K562 (cell line): ENCODE data around the gene NPDC1. TPM values are rescaled to one million over a fixed set of nuclear protein-coding genes. Genes with fewer than 3 reads are reported as not detected.
A peak's percentile ranks its signal among the peaks of the same experiment; 100 is the strongest.

Experiments
- BACH1 ChIP-seq: fragments of 200-800 bp; sonication (Bioruptor generic); IDR thresholded peaks from 2 replicates; pipeline ENCODE4 v1.6.1; 2016; ENCODE audit warnings: missing genetic modification characterization, missing compliant biosample characterization
- DMBX1 ChIP-seq: fragments of 250-450 bp; sonication (Bioruptor Pico); IDR thresholded peaks from 2 replicates; pipeline ENCODE4 v1.8.0; 2022; ENCODE audit warnings: inconsistent platforms, mild to moderate bottlenecking, moderate library complexity, borderline replicate concordance
- EHMT2 ChIP-seq: fragments of 450-650 bp; IDR thresholded peaks from 2 replicates; pipeline ENCODE4 v1.6.1; 2018; ENCODE audit warnings: antibody characterized with exemption
- HDAC8 ChIP-seq: fragments of 450-650 bp; IDR thresholded peaks from 2 replicates; pipeline ENCODE4 v1.6.1; 2016; ENCODE audit warnings: mild to moderate bottlenecking, missing genetic modification characterization, moderate library complexity, missing compliant biosample characterization
- PHB ChIP-seq: fragments of 250-450 bp; sonication (Bioruptor Pico); IDR thresholded peaks from 2 replicates; pipeline ENCODE4 v1.5.0; 2021
- POLR2A ChIP-seq: fragments of 450-650 bp; conservative IDR thresholded peaks from 2 replicates; pipeline ENCODE4 v1.6.1; 2016
- POLR2H ChIP-seq: IDR thresholded peaks from 2 replicates; pipeline ENCODE4 v1.6.1; 2016; ENCODE audit warnings: missing genetic modification characterization, low read depth, mild to moderate bottlenecking, control low read depth, missing compliant biosample characterization, moderate library complexity
- RBFOX2 ChIP-seq: fragments of 200-400 bp; formaldehyde crosslinking; IDR thresholded peaks from 2 replicates; pipeline ENCODE4 v1.6.1; 2017; ENCODE audit warnings: low read depth, mild to moderate bottlenecking, low read length, moderate library complexity
- RBM25 ChIP-seq: fragments of 200-400 bp; formaldehyde crosslinking; IDR thresholded peaks from 2 replicates; pipeline ENCODE4 v1.6.1; 2018; ENCODE audit warnings: low read length, low read depth, moderate library complexity; ENCODE audit not compliant: severe bottlenecking
- REST ChIP-seq, 2 experiments: fragments of 450-650 bp; formaldehyde crosslinking in 1 of 2; IDR thresholded peaks; 2 replicates each; pipeline versions ENCODE4 v1.4.0 to v1.6.1; 2014 to 2020; ENCODE audit warnings: mild to moderate bottlenecking in 2 of 2, borderline replicate concordance in 1 of 2, low read depth in 1 of 2
- SMAD1 ChIP-seq: fragments of 150-350 bp; IDR thresholded peaks from 2 replicates; pipeline ENCODE4 v1.6.1; 2014; ENCODE audit warnings: low read length, low read depth; ENCODE audit not compliant: partially characterized antibody
- SNAPC5 ChIP-seq: fragments of 250-450 bp; sonication (Bioruptor Pico); IDR thresholded peaks from 2 replicates; pipeline ENCODE4 v1.8.0; 2021; ENCODE audit warnings: moderate library complexity, mild to moderate bottlenecking, inconsistent platforms
- SP1 ChIP-seq: sonication (generic); formaldehyde crosslinking; IDR thresholded peaks from 2 replicates; pipeline ENCODE4 v1.8.1; 2022; ENCODE audit warnings: mild to moderate bottlenecking, missing genetic modification reagents
- SP2 ChIP-seq: IDR thresholded peaks from 2 replicates; pipeline ENCODE4 v1.6.1; 2011; ENCODE audit warnings: mild to moderate bottlenecking, low read depth, low read length, moderate library complexity; ENCODE audit not compliant: poor library complexity, severe bottlenecking; ENCODE audit errors: extremely low read depth
- SUPT5H ChIP-seq: fragments of 450-650 bp; IDR thresholded peaks from 2 replicates; pipeline ENCODE4 v1.6.1; 2016
- TBP ChIP-seq: optimal IDR thresholded peaks from 2 replicates; pipeline ENCODE3; 2011; ENCODE audit warnings: low read depth, low read length, improper control_type of control experiment
- ZNF133 ChIP-seq: fragments of 250-450 bp; sonication (Bioruptor Pico); IDR thresholded peaks from 2 replicates; pipeline ENCODE4 v1.4.0; 2020; ENCODE audit warnings: mild to moderate bottlenecking
- ZNF217 ChIP-seq: sonication (generic); formaldehyde crosslinking; IDR thresholded peaks from 2 replicates; pipeline ENCODE4 v1.8.0; 2022; ENCODE audit warnings: mild to moderate bottlenecking, missing genetic modification reagents
- ZNF444 ChIP-seq: fragments of 250-450 bp; sonication (Bioruptor Pico); IDR thresholded peaks from 2 replicates; pipeline ENCODE4 v1.4.0; 2020; ENCODE audit warnings: mild to moderate bottlenecking, moderate library complexity
- polyA plus RNA-seq, 8 experiments: library from polyadenylated mRNA; depleted of rRNA in 4 of 8; stranded (reverse) in 5 of 8; unstranded in 3 of 8; fragments of >200 nt; fragmentation: Nextera tagmentation in 2 of 8; fragmentation: Illumina TruSeq in 1 of 8; extraction: Ambion mirVana in 2 of 8; extraction: Trizol in 1 of 8; gene quantifications; 2 replicates each; pipeline versions ENCODE4 v1.2.1 to v1.2.3, GENCODE V29; 2011 to 2014; ENCODE audit warnings: inconsistent platforms in 1 of 8, missing spikeins in 1 of 8
- total RNA-seq, 7 experiments: library from RNA; depleted of rRNA in 6 of 7; stranded (reverse); fragments of >200 nt in 6 of 7; fragmentation: Illumina TruSeq in 2 of 7; extraction: Trizol in 2 of 7; gene quantifications; 2 replicates each; pipeline versions ENCODE4 v1.2.1 to v1.2.3, GENCODE V29; 2011 to 2021; ENCODE audit warnings: low replicate concordance in 1 of 7

Gene NPDC1
- total and polyA plus RNA-seq, 9 of the 15 experiments (the other 6 are each of a cell fraction or from before 2014, with no cell fraction given) = 0.06 to 2.1 (median 0.53) TPM; not detected in 3

- no peak for TF ChIP-seq SP2
- no peak for TF ChIP-seq PHB (CRISPR knock-in tag)
- TF ChIP-seq ZNF444 (CRISPR knock-in tag) = no peak
- no peak for TF ChIP-seq EHMT2
- TF ChIP-seq DMBX1 (CRISPR knock-in tag) = 0 out of 2 replicates have a peak, but pooled peaks have one; percentile 26
- TF ChIP-seq ZNF133 (CRISPR knock-in tag) = no peak
- TF ChIP-seq RBFOX2 = peak; percentile 92
- peak; percentile 36 for TF ChIP-seq RBM25
- TF ChIP-seq ZNF217 (CRISPR knock-in tag) = no peak
- TF ChIP-seq BACH1 (tag) = no peak
- TF ChIP-seq POLR2H (tag) = peak; percentile 77
- TF ChIP-seq HDAC8 (tag) = no peak
- TF ChIP-seq POLR2A = peak; percentile 82
- TF ChIP-seq SUPT5H = peak; percentile 74
- peak; percentile 72 for TF ChIP-seq TBP
- peak; percentile 94 for TF ChIP-seq SP1 (CRISPR knock-in tag)
- TF ChIP-seq SNAPC5 (CRISPR knock-in tag) = no peak
- TF ChIP-seq REST (IDR thresholded peaks at IDR 0.05; ENCODE audit: borderline replicate concordance) = no peak
- no peak for TF ChIP-seq REST (CRISPR knock-in tag; IDR thresholded peaks at IDR 0.05; ENCODE audit: low read depth)
- no peak for TF ChIP-seq SMAD1
Measured at GRCh38 chr9:137086531-137087408, 40.8 kb upstream of the NPDC1 start, which contains the start of gene MAN1B1 (continued).
